WTC11 (cell line): ENCODE measurements around the gene IL12RB2. TPM values are rescaled to one million over a fixed set of nuclear protein-coding genes. Genes with fewer than 3 reads are reported as not detected.

ENCODE experiments used
- ATAC-seq: fragments of 200-7000 bp; cut with Tn5 transposase; 2 replicates; pipeline ENCODE4 v1.10.0; 2021; ENCODE audit warnings: mild to moderate bottlenecking, moderate library complexity
- CTCF ChIA-PET: fragments of 300-600 bp; sonication (Branson Sonifier 250); formaldehyde crosslinking; loops from one replicate; lab custom pipeline; 2021; ENCODE audit warnings: antibody characterized with exemption; lab: Charles Lee
- POLR2A ChIA-PET: fragments of 350-600 bp; sonication (Branson Sonifier 250); formaldehyde crosslinking; loops from one replicate; lab custom pipeline; 2021; ENCODE audit warnings: antibody characterized with exemption; lab: Charles Lee
- DNase-seq: peaks from one replicate; pipeline ENCODE4 v3.0.0; 2021; ENCODE audit warnings: low spot score
- H3K27ac Mint-ChIP-seq: 2 replicates; pipeline ENCODE4 v1.8.0; 2021; ENCODE audit warnings: mixed read lengths
- H3K27me3 Mint-ChIP-seq: 2 replicates; pipeline ENCODE4 v1.8.0; 2021; ENCODE audit warnings: low read depth, mild to moderate bottlenecking, moderate library complexity, mixed read lengths
- H3K36me3 Mint-ChIP-seq: 2 replicates; pipeline ENCODE4 v1.8.0; 2021; ENCODE audit warnings: mixed read lengths
- H3K4me1 Mint-ChIP-seq: 2 replicates; pipeline ENCODE4 v1.8.0; 2022; ENCODE audit warnings: mixed read lengths
- H3K4me3 Mint-ChIP-seq: 2 replicates; pipeline ENCODE4 v1.8.0; 2021; ENCODE audit warnings: mild to moderate bottlenecking, moderate library complexity, mixed read lengths
- H3K9me3 Mint-ChIP-seq: 2 replicates; pipeline ENCODE4 v1.8.0; 2021; ENCODE audit warnings: mixed read lengths
- E2F4 ChIP-seq: sonication (generic); formaldehyde crosslinking; IDR thresholded peaks from 2 replicates; pipeline ENCODE4 v1.8.1; 2022; ENCODE audit warnings: low read depth, mild to moderate bottlenecking, moderate library complexity, missing genetic modification reagents, borderline replicate concordance
- ESRRA ChIP-seq: sonication (generic); formaldehyde crosslinking; IDR thresholded peaks from 2 replicates; pipeline ENCODE4 v1.8.1; 2022; ENCODE audit warnings: mild to moderate bottlenecking, missing genetic modification reagents, borderline replicate concordance
- FOXJ3 ChIP-seq: sonication (generic); formaldehyde crosslinking; IDR thresholded peaks from 2 replicates; pipeline ENCODE4 v1.9.0; 2021; ENCODE audit warnings: missing genetic modification reagents, mild to moderate bottlenecking, borderline replicate concordance
- JAZF1 ChIP-seq: fragments of 250-450 bp; sonication (Bioruptor Pico); IDR thresholded peaks from 2 replicates; pipeline ENCODE4 v1.9.0; 2021; ENCODE audit warnings: moderate library complexity, mild to moderate bottlenecking, inconsistent platforms
- MLX ChIP-seq: sonication (generic); formaldehyde crosslinking; IDR thresholded peaks from 2 replicates; pipeline ENCODE4 v1.8.1; 2023; ENCODE audit warnings: mild to moderate bottlenecking, missing genetic modification reagents, moderate library complexity
- NR2C2 ChIP-seq: sonication (generic); formaldehyde crosslinking; IDR thresholded peaks from 2 replicates; pipeline ENCODE4 v1.8.0; 2022; ENCODE audit warnings: mild to moderate bottlenecking, missing genetic modification reagents
- SMAD3 ChIP-seq: sonication (generic); formaldehyde crosslinking; IDR thresholded peaks from 2 replicates; pipeline ENCODE4 v1.8.0; 2022; ENCODE audit warnings: missing genetic modification reagents, mild to moderate bottlenecking, borderline replicate concordance
- SMAD4 ChIP-seq: sonication (generic); formaldehyde crosslinking; IDR thresholded peaks from 2 replicates; pipeline ENCODE4 v1.8.0; 2022; ENCODE audit warnings: mild to moderate bottlenecking, missing genetic modification reagents
- TP53 ChIP-seq: sonication (generic); formaldehyde crosslinking; IDR thresholded peaks from 2 replicates; pipeline ENCODE4 v1.8.1; 2023; ENCODE audit warnings: mild to moderate bottlenecking, missing genetic modification reagents
- ZNF219 ChIP-seq: sonication (generic); formaldehyde crosslinking; IDR thresholded peaks from 2 replicates; pipeline ENCODE4 v1.8.0; 2023; ENCODE audit warnings: missing genetic modification reagents, mild to moderate bottlenecking, borderline replicate concordance
- ZNF263 ChIP-seq: sonication (generic); formaldehyde crosslinking; IDR thresholded peaks from 2 replicates; pipeline ENCODE4 v1.8.1; 2022; ENCODE audit warnings: low read depth, mild to moderate bottlenecking, moderate library complexity, missing genetic modification reagents
- ZNF416 ChIP-seq: fragments of 250-450 bp; sonication (Bioruptor Pico); IDR thresholded peaks from 2 replicates; pipeline ENCODE4 v1.9.0; 2021; ENCODE audit warnings: mild to moderate bottlenecking, inconsistent platforms
- total RNA-seq: library from RNA; stranded (reverse); gene quantifications from 3 replicates; pipeline ENCODE4 v1.2.3, GENCODE V29; 2021
- TF ChIP-seq, protein P1 (sequence below): fragments of 250-450 bp; sonication (Bioruptor Pico); IDR thresholded peaks from 2 replicates; pipeline ENCODE4 v1.8.0; 2021; ENCODE audit warnings: mild to moderate bottlenecking
- TF ChIP-seq, protein P2 (sequence below): sonication (generic); formaldehyde crosslinking; IDR thresholded peaks from 2 replicates; pipeline ENCODE4 v1.8.1; 2023; ENCODE audit warnings: mild to moderate bottlenecking, missing genetic modification reagents
- TF ChIP-seq, protein P3 (sequence below): sonication (generic); formaldehyde crosslinking; IDR thresholded peaks from 2 replicates; pipeline ENCODE4 v1.8.1; 2023; ENCODE audit warnings: mild to moderate bottlenecking, missing genetic modification reagents, moderate library complexity
- TF ChIP-seq, protein P4 (sequence below): sonication (generic); formaldehyde crosslinking; IDR thresholded peaks from 2 replicates; pipeline ENCODE4 v1.8.0; 2022; ENCODE audit warnings: mild to moderate bottlenecking, missing genetic modification reagents
- TF ChIP-seq, protein P5 (sequence below): fragments of 250-450 bp; sonication (Bioruptor Pico); IDR thresholded peaks from 2 replicates; pipeline ENCODE4 v1.9.0; 2021; ENCODE audit warnings: mild to moderate bottlenecking, borderline replicate concordance
- TF ChIP-seq, protein P6 (sequence below): sonication (generic); formaldehyde crosslinking; conservative IDR thresholded peaks from 2 replicates; pipeline ENCODE4 v1.8.1; 2022; ENCODE audit warnings: mild to moderate bottlenecking, missing genetic modification reagents
- TF ChIP-seq, protein P7 (sequence below): sonication (generic); formaldehyde crosslinking; IDR thresholded peaks from 2 replicates; pipeline ENCODE4 v1.8.0; 2022; ENCODE audit warnings: mild to moderate bottlenecking, missing genetic modification reagents
- TF ChIP-seq, protein P8 (sequence below): fragments of 250-450 bp; sonication (Bioruptor Pico); IDR thresholded peaks from 2 replicates; pipeline ENCODE4 v1.9.0; 2021; ENCODE audit warnings: mild to moderate bottlenecking
- TF ChIP-seq, protein P9 (sequence below): sonication (generic); formaldehyde crosslinking; IDR thresholded peaks from 2 replicates; pipeline ENCODE4 v1.8.1; 2022; ENCODE audit warnings: low read depth, missing genetic modification reagents, borderline replicate concordance

The IL12RB2 gene
- total RNA-seq, 1 experiment from 2014 or later: 0.81 TPM

- TF ChIP-seq, protein P1, sequence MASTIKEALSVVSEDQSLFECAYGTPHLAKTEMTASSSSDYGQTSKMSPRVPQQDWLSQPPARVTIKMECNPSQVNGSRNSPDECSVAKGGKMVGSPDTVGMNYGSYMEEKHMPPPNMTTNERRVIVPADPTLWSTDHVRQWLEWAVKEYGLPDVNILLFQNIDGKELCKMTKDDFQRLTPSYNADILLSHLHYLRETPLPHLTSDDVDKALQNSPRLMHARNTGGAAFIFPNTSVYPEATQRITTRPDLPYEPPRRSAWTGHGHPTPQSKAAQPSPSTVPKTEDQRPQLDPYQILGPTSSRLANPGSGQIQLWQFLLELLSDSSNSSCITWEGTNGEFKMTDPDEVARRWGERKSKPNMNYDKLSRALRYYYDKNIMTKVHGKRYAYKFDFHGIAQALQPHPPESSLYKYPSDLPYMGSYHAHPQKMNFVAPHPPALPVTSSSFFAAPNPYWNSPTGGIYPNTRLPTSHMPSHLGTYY (CRISPR knock-in tag): no peak
- TF ChIP-seq SMAD3 (no peak), ZNF416 (CRISPR knock-in tag) (no peak)
Measured at GRCh38 chr1:67436511-67437055, 128.9 kb downstream of the IL12RB2 start (continued).

GRCh38 chr1:67437961-67438360, 130.3 kb downstream of the IL12RB2 start:
- no peaks in the 10 kb centered on the region for H3K36me3 Mint-ChIP-seq
- no peaks in the 10 kb centered on the region for H3K27me3 Mint-ChIP-seq
- ChIA-PET CTCF (interaction anchor here (1.5 to 1.9 kb wide), 2 partner anchors 63 to 90 kb away, joined by 3 to 8 read pairs; no protein-coding TSS in a partner anchor), POLR2A (no interaction called here)
- no peak for DNase-seq
- ATAC-seq: no peak
- H3K4me3 Mint-ChIP-seq: no peak overlapping the region
- H3K9me3 Mint-ChIP-seq: no peaks in the 10 kb centered on the region
- peaks cover 7% of the 10 kb centered on the region for H3K4me1 Mint-ChIP-seq
- TF ChIP-seq, protein P2, sequence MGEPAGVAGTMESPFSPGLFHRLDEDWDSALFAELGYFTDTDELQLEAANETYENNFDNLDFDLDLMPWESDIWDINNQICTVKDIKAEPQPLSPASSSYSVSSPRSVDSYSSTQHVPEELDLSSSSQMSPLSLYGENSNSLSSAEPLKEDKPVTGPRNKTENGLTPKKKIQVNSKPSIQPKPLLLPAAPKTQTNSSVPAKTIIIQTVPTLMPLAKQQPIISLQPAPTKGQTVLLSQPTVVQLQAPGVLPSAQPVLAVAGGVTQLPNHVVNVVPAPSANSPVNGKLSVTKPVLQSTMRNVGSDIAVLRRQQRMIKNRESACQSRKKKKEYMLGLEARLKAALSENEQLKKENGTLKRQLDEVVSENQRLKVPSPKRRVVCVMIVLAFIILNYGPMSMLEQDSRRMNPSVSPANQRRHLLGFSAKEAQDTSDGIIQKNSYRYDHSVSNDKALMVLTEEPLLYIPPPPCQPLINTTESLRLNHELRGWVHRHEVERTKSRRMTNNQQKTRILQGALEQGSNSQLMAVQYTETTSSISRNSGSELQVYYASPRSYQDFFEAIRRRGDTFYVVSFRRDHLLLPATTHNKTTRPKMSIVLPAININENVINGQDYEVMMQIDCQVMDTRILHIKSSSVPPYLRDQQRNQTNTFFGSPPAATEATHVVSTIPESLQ (CRISPR knock-in tag): no peak
- TF ChIP-seq TP53 (CRISPR knock-in tag) (no peak), MLX (no peak), FOXJ3 (CRISPR knock-in tag) (no peak), E2F4 (CRISPR knock-in tag) (no peak), JAZF1 (CRISPR knock-in tag) (no peak), ZNF263 (CRISPR knock-in tag) (no peak), SMAD4 (CRISPR knock-in tag) (no peak), NR2C2 (CRISPR knock-in tag) (no peak), ZNF219 (no peak), ESRRA (CRISPR knock-in tag) (no peak)
- TF ChIP-seq, protein P3, sequence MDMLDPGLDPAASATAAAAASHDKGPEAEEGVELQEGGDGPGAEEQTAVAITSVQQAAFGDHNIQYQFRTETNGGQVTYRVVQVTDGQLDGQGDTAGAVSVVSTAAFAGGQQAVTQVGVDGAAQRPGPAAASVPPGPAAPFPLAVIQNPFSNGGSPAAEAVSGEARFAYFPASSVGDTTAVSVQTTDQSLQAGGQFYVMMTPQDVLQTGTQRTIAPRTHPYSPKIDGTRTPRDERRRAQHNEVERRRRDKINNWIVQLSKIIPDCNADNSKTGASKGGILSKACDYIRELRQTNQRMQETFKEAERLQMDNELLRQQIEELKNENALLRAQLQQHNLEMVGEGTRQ (CRISPR knock-in tag): no peak
- TF ChIP-seq, protein P4, sequence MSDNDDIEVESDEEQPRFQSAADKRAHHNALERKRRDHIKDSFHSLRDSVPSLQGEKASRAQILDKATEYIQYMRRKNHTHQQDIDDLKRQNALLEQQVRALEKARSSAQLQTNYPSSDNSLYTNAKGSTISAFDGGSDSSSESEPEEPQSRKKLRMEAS (CRISPR knock-in tag): no peak
- TF ChIP-seq, protein P5, sequence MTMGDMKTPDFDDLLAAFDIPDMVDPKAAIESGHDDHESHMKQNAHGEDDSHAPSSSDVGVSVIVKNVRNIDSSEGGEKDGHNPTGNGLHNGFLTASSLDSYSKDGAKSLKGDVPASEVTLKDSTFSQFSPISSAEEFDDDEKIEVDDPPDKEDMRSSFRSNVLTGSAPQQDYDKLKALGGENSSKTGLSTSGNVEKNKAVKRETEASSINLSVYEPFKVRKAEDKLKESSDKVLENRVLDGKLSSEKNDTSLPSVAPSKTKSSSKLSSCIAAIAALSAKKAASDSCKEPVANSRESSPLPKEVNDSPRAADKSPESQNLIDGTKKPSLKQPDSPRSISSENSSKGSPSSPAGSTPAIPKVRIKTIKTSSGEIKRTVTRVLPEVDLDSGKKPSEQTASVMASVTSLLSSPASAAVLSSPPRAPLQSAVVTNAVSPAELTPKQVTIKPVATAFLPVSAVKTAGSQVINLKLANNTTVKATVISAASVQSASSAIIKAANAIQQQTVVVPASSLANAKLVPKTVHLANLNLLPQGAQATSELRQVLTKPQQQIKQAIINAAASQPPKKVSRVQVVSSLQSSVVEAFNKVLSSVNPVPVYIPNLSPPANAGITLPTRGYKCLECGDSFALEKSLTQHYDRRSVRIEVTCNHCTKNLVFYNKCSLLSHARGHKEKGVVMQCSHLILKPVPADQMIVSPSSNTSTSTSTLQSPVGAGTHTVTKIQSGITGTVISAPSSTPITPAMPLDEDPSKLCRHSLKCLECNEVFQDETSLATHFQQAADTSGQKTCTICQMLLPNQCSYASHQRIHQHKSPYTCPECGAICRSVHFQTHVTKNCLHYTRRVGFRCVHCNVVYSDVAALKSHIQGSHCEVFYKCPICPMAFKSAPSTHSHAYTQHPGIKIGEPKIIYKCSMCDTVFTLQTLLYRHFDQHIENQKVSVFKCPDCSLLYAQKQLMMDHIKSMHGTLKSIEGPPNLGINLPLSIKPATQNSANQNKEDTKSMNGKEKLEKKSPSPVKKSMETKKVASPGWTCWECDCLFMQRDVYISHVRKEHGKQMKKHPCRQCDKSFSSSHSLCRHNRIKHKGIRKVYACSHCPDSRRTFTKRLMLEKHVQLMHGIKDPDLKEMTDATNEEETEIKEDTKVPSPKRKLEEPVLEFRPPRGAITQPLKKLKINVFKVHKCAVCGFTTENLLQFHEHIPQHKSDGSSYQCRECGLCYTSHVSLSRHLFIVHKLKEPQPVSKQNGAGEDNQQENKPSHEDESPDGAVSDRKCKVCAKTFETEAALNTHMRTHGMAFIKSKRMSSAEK (CRISPR knock-in tag): no peak
- TF ChIP-seq, protein P6, sequence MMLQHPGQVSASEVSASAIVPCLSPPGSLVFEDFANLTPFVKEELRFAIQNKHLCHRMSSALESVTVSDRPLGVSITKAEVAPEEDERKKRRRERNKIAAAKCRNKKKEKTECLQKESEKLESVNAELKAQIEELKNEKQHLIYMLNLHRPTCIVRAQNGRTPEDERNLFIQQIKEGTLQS (CRISPR knock-in tag): no peak
- TF ChIP-seq, protein P7, sequence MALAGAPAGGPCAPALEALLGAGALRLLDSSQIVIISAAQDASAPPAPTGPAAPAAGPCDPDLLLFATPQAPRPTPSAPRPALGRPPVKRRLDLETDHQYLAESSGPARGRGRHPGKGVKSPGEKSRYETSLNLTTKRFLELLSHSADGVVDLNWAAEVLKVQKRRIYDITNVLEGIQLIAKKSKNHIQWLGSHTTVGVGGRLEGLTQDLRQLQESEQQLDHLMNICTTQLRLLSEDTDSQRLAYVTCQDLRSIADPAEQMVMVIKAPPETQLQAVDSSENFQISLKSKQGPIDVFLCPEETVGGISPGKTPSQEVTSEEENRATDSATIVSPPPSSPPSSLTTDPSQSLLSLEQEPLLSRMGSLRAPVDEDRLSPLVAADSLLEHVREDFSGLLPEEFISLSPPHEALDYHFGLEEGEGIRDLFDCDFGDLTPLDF: no peak
- TF ChIP-seq, protein P8, sequence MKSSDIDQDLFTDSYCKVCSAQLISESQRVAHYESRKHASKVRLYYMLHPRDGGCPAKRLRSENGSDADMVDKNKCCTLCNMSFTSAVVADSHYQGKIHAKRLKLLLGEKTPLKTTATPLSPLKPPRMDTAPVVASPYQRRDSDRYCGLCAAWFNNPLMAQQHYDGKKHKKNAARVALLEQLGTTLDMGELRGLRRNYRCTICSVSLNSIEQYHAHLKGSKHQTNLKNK (CRISPR knock-in tag): no peak
- TF ChIP-seq, protein P9, sequence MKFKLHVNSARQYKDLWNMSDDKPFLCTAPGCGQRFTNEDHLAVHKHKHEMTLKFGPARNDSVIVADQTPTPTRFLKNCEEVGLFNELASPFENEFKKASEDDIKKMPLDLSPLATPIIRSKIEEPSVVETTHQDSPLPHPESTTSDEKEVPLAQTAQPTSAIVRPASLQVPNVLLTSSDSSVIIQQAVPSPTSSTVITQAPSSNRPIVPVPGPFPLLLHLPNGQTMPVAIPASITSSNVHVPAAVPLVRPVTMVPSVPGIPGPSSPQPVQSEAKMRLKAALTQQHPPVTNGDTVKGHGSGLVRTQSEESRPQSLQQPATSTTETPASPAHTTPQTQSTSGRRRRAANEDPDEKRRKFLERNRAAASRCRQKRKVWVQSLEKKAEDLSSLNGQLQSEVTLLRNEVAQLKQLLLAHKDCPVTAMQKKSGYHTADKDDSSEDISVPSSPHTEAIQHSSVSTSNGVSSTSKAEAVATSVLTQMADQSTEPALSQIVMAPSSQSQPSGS (CRISPR knock-in tag): no peak
- no peak overlapping the region for H3K27ac Mint-ChIP-seq
